Measurements from ENCODE around the gene PPEF2.
A peak's percentile ranks its signal among the peaks of the same experiment; 100 is the strongest.
"Not testable (repeated sequence)": the region's sequence is repeated elsewhere in the genome, so short reads cannot be mapped to it uniquely, and the experiment has no call there.

Gene PPEF2

GRCh38 chr4:75902352-75902751, at the start of gene PPEF2:
TSS of gene PPEF2 (minus strand) at chr4:75902452. CDS start at chr4:75896325, 6,127 bp downstream.
- FAIRE-seq, result no peak

- no peak for FAIRE-seq
Measured at GRCh38 chr4:75950213-75950815, 48.1 kb upstream of the PPEF2 start.

DNA sequence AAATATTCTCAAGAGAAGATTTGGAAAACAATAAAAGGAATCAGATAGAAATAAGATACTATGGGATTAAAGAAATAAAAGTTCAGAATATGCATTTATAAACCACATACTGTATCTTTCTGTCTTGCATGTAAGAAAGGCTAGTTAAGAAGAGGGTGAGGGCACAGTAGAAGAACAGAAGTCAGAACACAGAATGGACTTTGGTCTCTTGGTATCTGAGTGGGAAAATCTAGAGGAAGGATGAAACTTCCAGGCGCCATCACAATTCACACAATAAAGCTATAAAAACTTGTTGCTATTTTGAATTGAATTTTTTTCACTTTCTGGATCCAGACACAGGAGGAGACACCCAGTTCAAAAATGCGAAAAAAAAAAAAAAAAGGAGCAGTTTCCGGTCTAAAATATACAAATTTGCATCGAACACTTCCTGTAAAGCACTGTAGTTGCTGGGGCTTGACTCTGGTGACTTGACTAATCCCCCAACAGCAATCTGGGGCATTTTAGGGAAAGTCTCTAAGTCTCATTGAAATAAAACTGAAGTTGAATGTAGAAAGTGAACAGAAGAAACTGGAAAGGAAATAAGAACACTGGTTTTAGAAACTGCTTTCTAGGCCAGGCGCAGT, 46.7 kb upstream of the PPEF2 start:
- FAIRE-seq, result no peak

GRCh38 chr4:75940692-75941253, 38.5 kb upstream of the PPEF2 start, which contains the start of gene NAAA:
TSS of gene NAAA (minus strand) at chr4:75941013. CDS start at chr4:75940949, 64 bp downstream.
- no peak for FAIRE-seq

- no peak for FAIRE-seq
Measured at GRCh38 chr4:75939890-75940691, 37.8 kb upstream of the PPEF2 start.

- no peak for FAIRE-seq
Measured at GRCh38 chr4:75935628-75936027, 33.4 kb upstream of the PPEF2 start.

DNA sequence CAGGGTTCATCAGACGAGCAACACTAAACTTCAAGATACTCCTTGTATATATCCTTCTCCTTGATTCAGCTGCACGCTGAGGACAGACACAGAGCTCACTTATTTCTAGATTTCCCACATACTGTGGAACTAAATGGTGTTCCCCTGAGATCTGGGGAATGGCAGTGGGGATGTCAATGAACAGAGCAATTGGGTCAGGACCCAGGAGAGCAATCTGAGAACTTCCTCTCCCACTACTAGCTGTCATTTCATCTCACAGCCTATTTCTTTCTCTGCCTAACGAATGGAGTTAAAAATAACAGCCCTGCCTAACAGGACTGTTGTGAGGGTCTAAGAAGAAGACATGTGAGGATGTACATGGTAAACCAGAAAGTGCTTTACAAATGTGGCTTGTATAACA, 27.9 kb upstream of the PPEF2 start:
- FAIRE-seq, result no peak

GRCh38 chr4:75924916-75925315, 22.7 kb upstream of the PPEF2 start:
- FAIRE-seq, result not testable (repeated sequence)

DNA sequence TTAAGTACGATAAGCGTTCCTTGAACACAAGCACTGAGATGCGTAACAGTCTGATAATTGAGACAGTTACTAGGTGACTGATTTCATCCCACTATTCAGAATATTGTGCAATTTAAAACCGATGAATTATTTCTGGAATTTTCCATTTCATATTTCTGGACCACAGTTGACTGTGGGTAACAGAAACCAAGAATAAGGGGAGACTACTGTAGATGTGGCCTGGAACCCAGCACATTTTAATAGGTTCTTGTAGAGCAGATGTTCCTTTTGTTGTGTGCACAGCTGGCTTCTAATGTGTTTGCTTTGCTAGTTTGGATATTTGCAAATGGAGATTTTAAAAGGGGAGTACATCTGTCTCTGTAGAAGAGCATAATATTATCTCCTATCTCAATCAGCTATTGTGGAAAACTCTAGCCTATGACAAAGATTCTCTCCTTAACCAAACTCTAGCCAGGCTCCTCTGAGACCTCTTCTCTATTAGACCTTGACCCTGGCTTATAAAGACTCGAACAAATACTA, 22.1 kb upstream of the PPEF2 start:
- no peak for FAIRE-seq

DNA sequence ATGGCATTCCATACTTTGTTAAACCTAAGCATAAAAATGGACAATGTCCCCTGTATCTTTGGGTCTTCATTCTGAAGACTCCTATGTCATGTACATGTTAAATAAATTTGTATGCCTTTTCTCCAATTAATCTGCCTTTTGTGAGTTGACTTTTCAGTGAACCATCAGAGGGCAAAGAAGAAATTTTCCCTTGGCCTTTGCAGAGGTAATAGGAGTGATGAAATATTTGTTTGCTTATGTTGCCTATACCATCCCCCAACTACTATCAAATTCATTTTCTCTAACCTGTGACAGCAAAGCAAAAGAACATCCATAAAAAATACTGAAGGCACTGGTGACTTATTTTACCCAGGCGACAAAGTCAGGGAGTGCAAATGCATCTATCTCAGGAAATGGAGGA, 20.3 kb upstream of the PPEF2 start:
- no peak for FAIRE-seq

- FAIRE-seq, result no peak
Measured at GRCh38 chr4:75921910-75922309, 19.7 kb upstream of the PPEF2 start.

GRCh38 chr4:75920327-75920726, 18.1 kb upstream of the PPEF2 start:
- no peak for FAIRE-seq

GRCh38 chr4:75919920-75920319, 17.7 kb upstream of the PPEF2 start:
- peak; percentile 92 for FAIRE-seq

DNA sequence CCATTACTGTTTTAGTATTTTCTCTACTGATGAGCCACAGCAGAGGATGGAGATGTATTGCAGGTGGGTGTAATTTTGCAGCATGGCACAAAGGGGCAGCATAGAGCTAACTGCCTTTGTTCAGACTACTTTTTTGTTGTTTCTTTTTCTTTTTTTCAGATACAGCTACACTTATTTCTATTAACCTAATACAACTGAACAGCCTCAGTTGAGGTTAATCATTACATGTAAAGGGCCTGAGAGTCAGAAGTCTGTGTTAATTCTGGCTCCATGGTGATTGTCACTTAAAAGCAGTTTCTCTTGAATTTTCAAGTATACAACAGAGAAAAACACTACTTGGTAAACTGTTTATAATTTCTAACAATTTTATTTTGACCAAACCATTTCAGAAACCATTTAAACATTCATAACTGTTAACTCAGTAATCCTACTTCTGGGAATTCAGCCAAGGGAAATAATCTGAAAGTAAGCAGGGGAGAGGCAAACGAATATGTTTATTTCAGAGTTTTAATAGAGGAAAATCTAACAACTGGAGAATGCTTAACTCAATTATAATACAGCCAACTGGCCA, 13.9 kb upstream of the PPEF2 start:
- FAIRE-seq, result no peak

- FAIRE-seq, result no peak
Measured at GRCh38 chr4:75912968-75913367, 10.7 kb upstream of the PPEF2 start.

DNA sequence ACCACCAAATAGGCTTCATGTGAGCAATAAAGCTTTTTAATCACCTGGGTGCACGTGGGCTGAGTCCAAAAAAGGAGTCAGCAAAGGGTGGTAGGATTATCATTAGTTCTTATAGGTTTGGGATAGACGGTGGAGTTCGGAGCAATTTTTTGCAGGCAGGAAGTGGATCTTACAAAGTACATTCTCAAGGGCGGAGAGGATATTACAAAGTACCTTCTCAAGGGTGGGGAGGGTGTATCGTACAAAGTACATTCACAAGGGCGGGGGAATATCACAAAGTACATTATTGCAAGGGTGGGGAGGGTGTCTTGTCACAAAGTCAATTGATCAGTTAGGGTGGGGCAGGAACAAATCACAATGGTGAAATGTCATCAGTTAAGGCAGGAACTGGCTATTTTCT, 8.6 kb upstream of the PPEF2 start:
- not testable (repeated sequence) for FAIRE-seq

GRCh38 chr4:75909405-75909804, 7.2 kb upstream of the PPEF2 start:
- no peak for FAIRE-seq

DNA sequence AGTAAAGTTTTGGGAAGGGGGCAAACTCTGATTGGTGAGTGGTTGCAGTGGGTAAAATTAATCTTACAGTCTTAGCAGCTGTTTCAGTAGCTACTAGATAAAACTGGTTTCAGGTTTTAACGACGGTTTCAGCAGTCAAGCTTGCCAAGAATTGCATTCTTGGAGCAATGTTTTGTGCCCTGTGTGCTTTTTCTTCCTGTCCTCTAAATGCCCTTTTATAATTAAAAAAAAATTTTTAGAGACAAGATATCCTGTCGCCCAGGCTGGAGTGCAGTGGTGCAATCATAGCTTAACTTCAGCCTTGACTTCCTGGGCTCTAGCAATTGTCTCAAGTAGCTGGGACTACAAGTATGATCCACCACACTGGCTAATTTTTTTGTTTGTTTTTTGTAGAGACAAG, 6.3 kb upstream of the PPEF2 start:
- no peak for FAIRE-seq

- no peak for FAIRE-seq
Measured at GRCh38 chr4:75907966-75908365, 5.7 kb upstream of the PPEF2 start.

GRCh38 chr4:75904076-75904475, 1.8 kb upstream of the PPEF2 start:
- no peak for FAIRE-seq

- FAIRE-seq, result no peak
Measured at GRCh38 chr4:75898536-75898935, 3.7 kb downstream of the PPEF2 start.

DNA sequence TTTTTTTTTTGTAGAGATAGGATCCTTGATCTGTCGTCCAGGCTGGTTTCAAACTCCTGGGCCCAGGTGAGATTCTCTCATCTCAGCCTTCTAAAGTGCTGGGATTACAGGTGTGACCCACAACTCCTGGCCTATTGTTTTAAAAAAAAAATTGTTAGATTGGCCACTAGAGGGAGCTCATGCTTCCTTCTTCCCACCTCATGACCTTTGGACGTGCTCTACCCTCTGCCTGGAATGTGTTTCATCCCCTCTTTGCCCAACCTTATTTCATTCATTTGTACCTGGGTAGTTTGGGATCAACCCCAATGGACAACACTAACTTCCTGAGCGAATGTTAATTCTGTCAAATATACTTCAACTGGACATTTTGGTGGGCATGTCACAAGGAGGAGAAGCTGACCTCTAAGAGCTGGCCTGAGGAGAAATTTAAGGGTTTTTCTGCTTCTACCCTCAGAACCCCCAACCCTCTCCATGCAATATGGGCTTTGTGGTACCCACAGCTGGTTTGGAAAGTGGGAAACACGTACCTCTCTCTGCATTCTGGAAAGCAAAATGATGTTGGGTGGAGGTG, 6.4 kb downstream of the PPEF2 start:
- FAIRE-seq, result no peak

- no peak for FAIRE-seq
Measured at GRCh38 chr4:75892508-75892907, 9.7 kb downstream of the PPEF2 start.
